Omental fat pad (tissue), 4 donors: Measurements from ENCODE around the gene TBATA. TPM values are rescaled to one million over a fixed set of nuclear protein-coding genes. Genes with fewer than 3 reads are reported as not detected.

Experiments used
- ATAC-seq: fragments of 150-250 bp; one replicate; pipeline ENCODE4 v1.9.1; 2016; ENCODE audit warnings: mild to moderate bottlenecking, moderate library complexity; ENCODE audit not compliant: low FRiP score
- DNase-seq: peaks from one replicate; pipeline ENCODE4 v3.0.0-alpha.2; 2019; ENCODE audit warnings: low spot score
- CTCF ChIP-seq, 3 donors: fragments of 450-650 bp; IDR thresholded peaks; one replicate each; pipeline ENCODE4 v1.5.1; 2016 to 2017; ENCODE audit warnings: antibody characterized with exemption in 3 of 3, mild to moderate bottlenecking in 3 of 3, moderate library complexity in 2 of 3
- total RNA-seq, 4 donors: library from RNA; depleted of rRNA; stranded (reverse); fragments of >200 nt; gene quantifications; one replicate each; pipeline ENCODE4 v1.1.0, GENCODE V29; 2016

The TBATA gene
- total RNA-seq, 4 donors from 2014 or later: not detected

- no peak for TF ChIP-seq CTCF (IDR thresholded peaks at IDR 0.05)
- DNase-seq (no peak), ATAC-seq (no peak)
Observed at GRCh38 chr10:70803775-70804420, 18.7 kb upstream of the TBATA start.

- no peak for ATAC-seq
- no peak for TF ChIP-seq CTCF (IDR thresholded peaks at IDR 0.05)
- DNase-seq: no peak
Observed at GRCh38 chr10:70801854-70802253, 16.7 kb upstream of the TBATA start.

- ATAC-seq: no peak
- no peak for TF ChIP-seq CTCF (IDR thresholded peaks at IDR 0.05)
- DNase-seq: no peak
Observed at GRCh38 chr10:70799124-70799523, 13.9 kb upstream of the TBATA start.

- no peak for TF ChIP-seq CTCF (IDR thresholded peaks at IDR 0.05)
- ATAC-seq (no peak), DNase-seq (no peak)
Observed at GRCh38 chr10:70797840-70798239, 12.7 kb upstream of the TBATA start.

- TF ChIP-seq CTCF (IDR thresholded peaks at IDR 0.05): no peak
- DNase-seq (no peak), ATAC-seq (no peak)
Observed at GRCh38 chr10:70795613-70796012, 10.4 kb upstream of the TBATA start.

- no peak for TF ChIP-seq CTCF (IDR thresholded peaks at IDR 0.05)
- DNase-seq: no peak
- no peak for ATAC-seq
Observed at GRCh38 chr10:70791386-70792039, 6.3 kb upstream of the TBATA start.
